Raji (cell line): Measurements from ENCODE around the gene SMAD5.
A peak's percentile ranks its signal among the peaks of the same experiment; 100 is the strongest.

Experiments used
- POLR2A ChIP-seq: IDR thresholded peaks from 2 replicates; pipeline ENCODE4 v1.6.1; 2011; ENCODE audit warnings: low read depth, low read length, control low read depth; ENCODE audit not compliant: insufficient read depth

Gene SMAD5

GRCh38 chr5:136132557-136133221 is at the start of gene SMAD5:
Gene SMAD5, plus strand, starts transcription at chr5:136132845. Its CDS starts 20,916 bp downstream, at chr5:136153761.
- peak; percentile 75 for TF ChIP-seq POLR2A

GRCh38 chr5:136084698-136085097 is 47.9 kb upstream of the SMAD5 start:
- no peak for TF ChIP-seq POLR2A

- no peak for TF ChIP-seq POLR2A
These were observed 45.7 kb upstream of the SMAD5 start for GRCh38 chr5:136086783-136087566.

GRCh38 chr5:136087961-136088871 is 44.4 kb upstream of the SMAD5 start:
- TF ChIP-seq POLR2A, result no peak

- TF ChIP-seq POLR2A, result no peak
These were observed 42.9 kb upstream of the SMAD5 start for GRCh38 chr5:136089791-136090190.

- no peak for TF ChIP-seq POLR2A
These were observed 42.3 kb upstream of the SMAD5 start for GRCh38 chr5:136090319-136090718.

GRCh38 chr5:136094189-136094912 is 38.3 kb upstream of the SMAD5 start:
- TF ChIP-seq POLR2A, result no peak

- no peak for TF ChIP-seq POLR2A
These were observed 37.6 kb upstream of the SMAD5 start for GRCh38 chr5:136094913-136095641.

GRCh38 chr5:136098176-136098575 is 34.5 kb upstream of the SMAD5 start:
- no peak for TF ChIP-seq POLR2A

- TF ChIP-seq POLR2A, result no peak
These were observed 32.8 kb upstream of the SMAD5 start for GRCh38 chr5:136099870-136100269.

GRCh38 chr5:136101884-136102283 is 30.8 kb upstream of the SMAD5 start:
- TF ChIP-seq POLR2A, result no peak

GRCh38 chr5:136103118-136103517 is 29.5 kb upstream of the SMAD5 start:
- no peak for TF ChIP-seq POLR2A

GRCh38 chr5:136104306-136104965 is 28.2 kb upstream of the SMAD5 start:
- TF ChIP-seq POLR2A, result no peak
